ENCODE results near the gene NAB1. TPM values are rescaled to one million over a fixed set of nuclear protein-coding genes. Genes with fewer than 3 reads are reported as not detected.
A peak's percentile ranks its signal among the peaks of the same experiment; 100 is the strongest.

The NAB1 gene
- polyA plus RNA-seq, 1 experiment, result 14.1 TPM

GRCh38 chr2:190618030-190618429 is 30.9 kb upstream of the NAB1 start:
- no peak for TF ChIP-seq CTCF (IDR thresholded peaks at IDR 0.05; ENCODE audit: insufficient read depth, low read depth, low read length)
- Histone ChIP-seq H3K4me3 (ENCODE audit: low read depth, low read length) (no peak overlapping the region), H3K36me3 (ENCODE audit: control insufficient read depth, insufficient read depth, low read length) (no peaks in the 10 kb centered on the region), H3K27me3 (ENCODE audit: control insufficient read depth, insufficient read depth, low read length) (no peaks in the 10 kb centered on the region)
- ChIA-PET POLR2A (no interaction called here), CTCF (interaction anchor here (1.8 kb wide), 1 partner anchor 10 kb away, joined by 5 read pairs; no protein-coding TSS in a partner anchor)
- no peak for DNase-seq (ENCODE audit: low read depth)

GRCh38 chr2:190625691-190626090 is 23.2 kb upstream of the NAB1 start:
- no peak for DNase-seq (ENCODE audit: low read depth)
- H3K27me3 ChIP-seq (ENCODE audit: control insufficient read depth, insufficient read depth, low read length), result no peaks in the 10 kb centered on the region; the same call in 1 of the 2 replicates
- POLR2A ChIA-PET, result no interaction called here
- no peak overlapping the region for H3K4me3 ChIP-seq (ENCODE audit: low read depth, low read length)
- CTCF ChIA-PET, result interaction anchor here (0.8 kb wide), 1 partner anchor 115 kb away, joined by 3 read pairs; no protein-coding TSS in a partner anchor
- H3K36me3 ChIP-seq (ENCODE audit: control insufficient read depth, insufficient read depth, low read length), result no peaks in the 10 kb centered on the region
- TF ChIP-seq CTCF (IDR thresholded peaks at IDR 0.05; ENCODE audit: insufficient read depth, low read depth, low read length), result no peak

GRCh38 chr2:190626641-190627210 is 22.2 kb upstream of the NAB1 start:
- no peaks in the 10 kb centered on the region for H3K36me3 ChIP-seq (ENCODE audit: control insufficient read depth, insufficient read depth, low read length)
- no peak overlapping the region for H3K4me3 ChIP-seq (ENCODE audit: low read depth, low read length)
- ChIA-PET POLR2A (no interaction called here), CTCF (no interaction called here)
- no peaks in the 10 kb centered on the region; the same call in 1 of the 2 replicates for H3K27me3 ChIP-seq (ENCODE audit: control insufficient read depth, insufficient read depth, low read length)
- no peak for TF ChIP-seq CTCF (IDR thresholded peaks at IDR 0.05; ENCODE audit: insufficient read depth, low read depth, low read length)
- no peak for DNase-seq (ENCODE audit: low read depth)

GRCh38 chr2:190627448-190628412 is 21.2 kb upstream of the NAB1 start:
- CTCF ChIA-PET, result interaction anchor here (1.1 kb wide), 1 partner anchor 12 kb away, joined by 4 read pairs; no protein-coding TSS in a partner anchor
- DNase-seq (ENCODE audit: low read depth), result no peak
- H3K36me3 ChIP-seq (ENCODE audit: control insufficient read depth, insufficient read depth, low read length), result no peaks in the 10 kb centered on the region
- H3K4me3 ChIP-seq (ENCODE audit: low read depth, low read length), result peak overlapping the region; percentile 40
- POLR2A ChIA-PET, result no interaction called here
- no peaks in the 10 kb centered on the region; the same call in 1 of the 2 replicates for H3K27me3 ChIP-seq (ENCODE audit: control insufficient read depth, insufficient read depth, low read length)
- no peak for TF ChIP-seq CTCF (IDR thresholded peaks at IDR 0.05; ENCODE audit: insufficient read depth, low read depth, low read length)
